ENCODE results near the gene GPATCH8. TPM values are rescaled to one million over a fixed set of nuclear protein-coding genes. Genes with fewer than 3 reads are reported as not detected.

Gene GPATCH8
- 10 to 100 TPM; 21.3 to 26.4 TPM for total RNA-seq

DNA sequence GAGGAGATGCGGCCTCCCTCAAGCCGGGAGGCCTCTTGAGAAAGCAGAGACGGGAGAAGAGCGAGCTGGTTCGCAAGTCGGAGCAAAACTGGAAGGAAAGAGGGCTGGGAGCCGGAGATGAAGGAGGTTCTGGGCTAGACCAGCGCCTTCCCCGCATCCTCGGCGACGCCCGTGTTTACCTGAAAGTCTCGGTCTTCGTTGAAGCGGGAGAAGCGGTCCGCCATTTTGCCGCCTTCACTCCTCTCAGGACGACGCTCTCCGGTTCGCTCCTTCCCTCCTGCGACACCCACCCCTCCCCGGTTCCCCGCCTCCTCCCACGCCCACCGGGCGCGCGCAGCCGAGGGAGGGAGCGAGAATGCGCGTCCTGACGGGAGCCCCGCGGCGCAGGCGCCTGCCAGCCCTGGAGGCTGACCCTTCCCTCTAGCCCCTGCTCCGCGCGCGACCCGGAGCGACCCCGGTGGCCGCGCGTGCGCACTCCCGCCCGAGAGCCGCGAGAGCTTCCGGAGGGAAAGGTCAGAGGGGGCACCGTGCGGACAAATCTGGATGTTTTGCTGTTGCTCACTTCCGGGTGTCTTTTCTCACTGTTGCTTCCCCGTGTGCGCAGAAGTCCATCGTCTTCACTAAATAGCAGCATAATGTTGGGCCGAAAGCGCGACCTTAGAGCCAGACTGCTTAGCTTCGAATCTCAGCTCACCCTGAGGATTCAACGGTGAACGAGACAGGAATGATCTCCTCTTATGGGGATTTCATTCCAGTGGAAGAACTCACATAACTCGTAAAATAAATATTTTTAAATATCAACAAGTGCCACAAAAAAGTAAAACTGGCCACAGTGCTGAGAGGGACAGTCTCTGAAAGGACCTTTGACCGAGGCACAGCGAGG is at the start of gene GPATCH8:
GPATCH8 (minus strand) TSS at position 260 of the 883 bp plus-strand sequence; CDS start at position 224, 36 bp downstream.
- Histone ChIP-seq H3K27me3 (no peaks in the 10 kb centered on the region), H3K4me3 (peak within 1 kb of the TSS; percentile 87 to 97), H3K36me3 (no peaks in the 10 kb centered on the region), H3K9me3 (no peaks in the 10 kb centered on the region), H3K27ac (peak within 1 kb of the TSS; percentile 93 to 97), H3K4me1 (peaks cover 0 to 49% of the 10 kb centered on the region in 2 donors)
- TF ChIP-seq, protein P1, sequence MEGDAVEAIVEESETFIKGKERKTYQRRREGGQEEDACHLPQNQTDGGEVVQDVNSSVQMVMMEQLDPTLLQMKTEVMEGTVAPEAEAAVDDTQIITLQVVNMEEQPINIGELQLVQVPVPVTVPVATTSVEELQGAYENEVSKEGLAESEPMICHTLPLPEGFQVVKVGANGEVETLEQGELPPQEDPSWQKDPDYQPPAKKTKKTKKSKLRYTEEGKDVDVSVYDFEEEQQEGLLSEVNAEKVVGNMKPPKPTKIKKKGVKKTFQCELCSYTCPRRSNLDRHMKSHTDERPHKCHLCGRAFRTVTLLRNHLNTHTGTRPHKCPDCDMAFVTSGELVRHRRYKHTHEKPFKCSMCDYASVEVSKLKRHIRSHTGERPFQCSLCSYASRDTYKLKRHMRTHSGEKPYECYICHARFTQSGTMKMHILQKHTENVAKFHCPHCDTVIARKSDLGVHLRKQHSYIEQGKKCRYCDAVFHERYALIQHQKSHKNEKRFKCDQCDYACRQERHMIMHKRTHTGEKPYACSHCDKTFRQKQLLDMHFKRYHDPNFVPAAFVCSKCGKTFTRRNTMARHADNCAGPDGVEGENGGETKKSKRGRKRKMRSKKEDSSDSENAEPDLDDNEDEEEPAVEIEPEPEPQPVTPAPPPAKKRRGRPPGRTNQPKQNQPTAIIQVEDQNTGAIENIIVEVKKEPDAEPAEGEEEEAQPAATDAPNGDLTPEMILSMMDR (IDR thresholded peaks at IDR 0.05), result peak in 1 of 2 donors; percentile 9
- peak; percentile 90 for DNase-seq (ENCODE audit: low spot score)

DNA sequence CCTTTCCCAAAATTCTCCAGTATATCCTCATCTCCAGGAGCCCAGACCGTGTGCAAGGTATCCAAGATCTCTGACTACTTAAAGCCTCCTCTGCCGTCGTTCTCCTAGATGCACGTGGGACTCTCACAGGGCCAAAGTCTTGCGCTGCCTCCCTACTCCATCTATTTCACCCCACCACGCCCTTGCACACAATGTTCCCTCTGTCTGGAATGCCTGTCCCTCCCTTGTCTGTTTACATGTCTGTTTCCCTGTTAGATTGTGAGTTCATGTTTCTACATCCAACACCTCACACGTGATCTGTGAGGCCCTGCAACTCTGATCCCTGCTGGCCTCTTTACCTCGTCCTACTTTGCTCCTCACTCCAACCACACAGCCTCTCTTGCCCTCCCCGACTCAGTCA is 49.2 kb upstream of the GPATCH8 start:
- no peaks in the 10 kb centered on the region for H3K9me3 ChIP-seq
- TF ChIP-seq, protein P1 (IDR thresholded peaks at IDR 0.05), result no peak
- no peak overlapping the region for H3K27ac ChIP-seq
- peaks cover 0 to 7% of the 10 kb centered on the region in 2 donors for H3K4me1 ChIP-seq
- DNase-seq (ENCODE audit: low spot score), result no peak
- no peaks in the 10 kb centered on the region for H3K36me3 ChIP-seq
- H3K27me3 ChIP-seq, result no peaks in the 10 kb centered on the region
- H3K4me3 ChIP-seq, result no peak overlapping the region

DNA sequence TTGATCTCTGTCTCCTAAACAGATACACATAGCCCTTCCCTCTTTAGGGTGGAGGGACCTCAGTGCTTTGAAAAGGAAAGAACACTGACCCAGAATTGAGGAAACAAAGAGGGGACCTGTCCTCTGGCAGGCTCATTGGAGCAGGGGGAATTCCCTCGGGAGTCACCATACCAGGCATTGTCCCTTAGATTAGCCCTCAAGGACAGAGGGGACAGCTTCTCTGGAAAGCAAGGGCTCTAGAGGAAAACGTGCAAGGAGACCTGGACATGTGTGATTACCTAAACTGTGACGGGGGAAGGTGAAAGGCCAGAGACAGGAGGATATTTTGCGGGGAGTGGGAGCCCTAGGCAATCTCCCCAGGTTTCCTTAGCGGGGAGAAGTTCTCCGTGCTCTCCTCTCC is 46.5 kb upstream of the GPATCH8 start:
- Histone ChIP-seq H3K27me3 (no peaks in the 10 kb centered on the region), H3K4me1 (no peaks in the 10 kb centered on the region), H3K4me3 (no peak overlapping the region), H3K9me3 (no peaks in the 10 kb centered on the region), H3K36me3 (no peaks in the 10 kb centered on the region), H3K27ac (no peak overlapping the region)
- no peak for DNase-seq (ENCODE audit: low spot score)
- TF ChIP-seq, protein P1 (IDR thresholded peaks at IDR 0.05), result no peak

DNA sequence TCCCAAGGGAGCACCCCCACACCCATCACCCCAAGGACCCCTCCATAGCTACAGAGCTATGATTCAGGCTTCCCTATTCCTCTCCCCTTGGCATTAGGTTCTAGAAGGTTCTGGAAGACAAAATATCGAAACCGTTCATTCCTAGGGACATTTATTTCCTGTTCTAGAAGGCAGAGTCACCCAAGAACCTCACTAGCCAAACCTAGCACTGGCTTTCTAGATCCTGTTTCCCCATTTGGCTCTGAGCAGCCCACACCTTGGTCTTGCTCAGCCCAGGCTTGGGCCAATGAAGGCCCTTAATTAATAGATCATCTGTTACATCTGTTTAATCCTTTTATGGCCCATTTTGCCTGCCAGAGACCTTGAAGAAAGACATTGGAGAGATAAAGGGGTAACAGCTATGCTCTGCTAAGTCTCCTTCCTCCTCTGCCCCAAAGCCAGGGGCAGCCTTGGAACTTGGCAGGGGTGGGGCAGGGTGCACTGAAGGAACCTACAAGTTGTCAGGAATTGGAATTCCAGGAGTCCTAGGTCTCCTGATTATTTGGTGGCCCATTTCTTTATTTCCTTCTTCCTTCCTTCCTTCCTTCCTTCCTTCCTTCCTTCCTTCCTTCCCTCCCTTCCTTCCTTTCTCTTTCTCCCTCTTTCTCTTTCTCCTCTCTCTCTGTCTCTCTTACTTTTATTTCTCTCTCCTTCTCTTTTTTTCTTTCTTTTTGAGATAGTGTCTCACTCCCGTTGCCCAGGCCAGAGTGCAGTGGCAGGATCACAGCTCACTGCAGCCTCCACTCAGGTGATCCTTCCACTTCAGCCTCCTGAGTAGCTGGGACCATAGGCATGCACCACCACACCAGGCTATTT is 45.4 kb upstream of the GPATCH8 start:
- Histone ChIP-seq H3K27me3 (no peaks in the 10 kb centered on the region), H3K27ac (peak overlapping the region in 1 of 2 donors; percentile 16), H3K9me3 (no peaks in the 10 kb centered on the region), H3K4me3 (no peak overlapping the region), H3K4me1 (no peaks in the 10 kb centered on the region), H3K36me3 (no peaks in the 10 kb centered on the region)
- no peak for DNase-seq (ENCODE audit: low spot score)
- TF ChIP-seq, protein P1 (IDR thresholded peaks at IDR 0.05), result no peak

DNA sequence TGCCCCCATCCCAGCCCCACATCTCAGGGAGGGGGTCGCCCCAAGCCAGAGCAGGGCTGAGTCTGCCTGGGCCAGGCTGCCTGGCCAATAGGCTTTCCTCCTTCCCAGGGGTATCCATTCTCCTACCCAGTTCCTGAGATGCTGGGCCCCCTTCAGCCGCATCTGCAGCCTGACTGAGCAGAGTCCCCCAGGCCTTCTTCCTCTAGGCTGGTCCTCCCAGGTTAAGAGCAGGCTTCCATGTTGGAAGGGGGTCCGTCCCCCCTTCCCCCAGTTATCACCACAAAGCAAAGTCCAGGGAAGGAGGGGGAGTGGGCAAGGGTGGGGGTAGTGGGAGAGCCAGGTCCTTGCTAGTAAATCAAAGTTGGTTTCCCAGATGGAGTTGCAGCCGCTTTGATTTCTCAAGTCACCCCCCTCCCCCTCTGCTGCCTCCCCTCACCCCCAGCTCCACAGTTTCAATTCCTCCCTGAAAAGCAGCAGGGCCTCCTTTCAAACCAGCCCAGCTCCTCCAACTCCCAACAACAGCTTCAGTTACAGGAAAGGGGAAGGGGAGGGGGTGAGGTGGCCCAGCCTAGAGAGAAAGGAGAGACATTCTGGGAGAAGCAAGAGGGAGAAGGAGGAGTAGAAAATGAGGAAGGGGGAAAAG is 44.5 kb upstream of the GPATCH8 start:
- TF ChIP-seq, protein P1 (IDR thresholded peaks at IDR 0.05), result no peak
- H3K4me1 ChIP-seq, result no peaks in the 10 kb centered on the region
- no peaks in the 10 kb centered on the region for H3K27me3 ChIP-seq
- no peak overlapping the region for H3K4me3 ChIP-seq
- H3K27ac ChIP-seq, result peak overlapping the region in 1 of 2 donors; percentile 16
- H3K36me3 ChIP-seq, result no peaks in the 10 kb centered on the region
- no peak for DNase-seq (ENCODE audit: low spot score)
- no peaks in the 10 kb centered on the region for H3K9me3 ChIP-seq

Measured in right atrium auricular region (tissue), 2 donors.